Large intestine (tissue), 3 donors: Measurements from ENCODE around the gene ASCC1. TPM values are rescaled to one million over a fixed set of nuclear protein-coding genes. Genes with fewer than 3 reads are reported as not detected.

Source experiments
- DNase-seq, 2 donors: peaks; one replicate each; pipeline versions ENCODE4 v3.0.0 to v3.0.0-alpha.2; 2013
- H3K27ac ChIP-seq: one replicate; pipeline ENCODE4 v1.5.1; 2013; ENCODE audit warnings: low read length
- H3K27me3 ChIP-seq: 2 replicates; pipeline ENCODE4 v1.6.1; 2013; ENCODE audit warnings: low read length; ENCODE audit not compliant: control insufficient read depth, insufficient read depth
- H3K36me3 ChIP-seq: 2 replicates; pipeline ENCODE4 v1.6.1; 2013; ENCODE audit warnings: low read length; ENCODE audit not compliant: control insufficient read depth, insufficient read depth
- H3K4me1 ChIP-seq: one replicate; pipeline ENCODE4 v1.6.1; 2013; ENCODE audit warnings: low read length; ENCODE audit not compliant: control insufficient read depth, insufficient read depth
- H3K4me3 ChIP-seq: one replicate; pipeline ENCODE4 v1.5.1; 2013; ENCODE audit warnings: low read length
- H3K9me3 ChIP-seq: one replicate; pipeline ENCODE4 v1.6.1; 2013; ENCODE audit warnings: mild to moderate bottlenecking, low read depth, low read length, moderate library complexity; ENCODE audit not compliant: control insufficient read depth
- WGBS: methylation state at CpG from one replicate; pipeline ENCODE4 v1.1.5; 2013; ENCODE audit warnings: low lambda C conversion rate; ENCODE audit not compliant: insufficient coverage; 5-methylcytosine and 5-hydroxymethylcytosine counted together
- polyA plus RNA-seq: library from polyadenylated mRNA; unstranded; fragments of 120-200 nt; gene quantifications from one replicate; pipeline ENCODE4 v1.2.1, GENCODE V29; 2013

Gene ASCC1
- polyA plus RNA-seq, 1 donor: 23.1 TPM

- Histone ChIP-seq H3K4me1 (peaks cover 36% of the 10 kb centered on the region), H3K27ac (peak overlapping the region; percentile 37), H3K27me3 (no peaks in the 10 kb centered on the region), H3K9me3 (no peaks in the 10 kb centered on the region), H3K4me3 (no peak overlapping the region), H3K36me3 (no peaks in the 10 kb centered on the region)
- DNase-seq: peak; percentile 42 to 73
- WGBS: no CpG with 5 or more reads among the region's 10 CpGs
Measured at GRCh38 chr10:72248468-72249151, 32.5 kb upstream of the ASCC1 start.

- no peaks in the 10 kb centered on the region for H3K36me3 ChIP-seq
- no peak for DNase-seq
- 50% methylated on average over 1 of the region's 3 CpGs for WGBS
- H3K4me1 ChIP-seq: peaks cover 37% of the 10 kb centered on the region
- no peaks in the 10 kb centered on the region for H3K9me3 ChIP-seq
- no peaks in the 10 kb centered on the region for H3K27me3 ChIP-seq
- H3K4me3 ChIP-seq: no peak overlapping the region
- H3K27ac ChIP-seq: no peak overlapping the region
Measured at GRCh38 chr10:72245949-72246525, 30.0 kb upstream of the ASCC1 start.

GRCh38 chr10:72244573-72245038, 28.5 kb upstream of the ASCC1 start:
- Histone ChIP-seq H3K4me3 (no peak overlapping the region), H3K36me3 (no peaks in the 10 kb centered on the region), H3K27me3 (no peaks in the 10 kb centered on the region), H3K4me1 (peaks cover 34% of the 10 kb centered on the region), H3K9me3 (no peaks in the 10 kb centered on the region), H3K27ac (peak overlapping the region; percentile 22)
- WGBS: 100% methylated on average over 1 of the region's 5 CpGs
- DNase-seq: no peak

- H3K4me1 ChIP-seq: peaks cover 32% of the 10 kb centered on the region
- no peaks in the 10 kb centered on the region for H3K27me3 ChIP-seq
- WGBS: 17% methylated on average over 1 of the region's 11 CpGs
- peak overlapping the region; percentile 22 for H3K27ac ChIP-seq
- peak; percentile 60 to 66 for DNase-seq
- H3K36me3 ChIP-seq: no peaks in the 10 kb centered on the region
- H3K4me3 ChIP-seq: no peak overlapping the region
- H3K9me3 ChIP-seq: no peaks in the 10 kb centered on the region
Measured at GRCh38 chr10:72243822-72244437, 27.9 kb upstream of the ASCC1 start.

GRCh38 chr10:72242675-72243074, 26.6 kb upstream of the ASCC1 start:
- no peak for DNase-seq
- 100% methylated on average over 1 of the region's 4 CpGs for WGBS
- H3K9me3 ChIP-seq: no peaks in the 10 kb centered on the region
- peaks cover 22% of the 10 kb centered on the region for H3K4me1 ChIP-seq
- H3K4me3 ChIP-seq: no peak overlapping the region
- H3K36me3 ChIP-seq: no peaks in the 10 kb centered on the region
- H3K27me3 ChIP-seq: no peaks in the 10 kb centered on the region
- no peak overlapping the region for H3K27ac ChIP-seq

GRCh38 chr10:72241691-72242252, 25.7 kb upstream of the ASCC1 start:
- WGBS: no CpG with 5 or more reads among the region's 8 CpGs
- H3K4me1 ChIP-seq: peaks cover 22% of the 10 kb centered on the region
- H3K27me3 ChIP-seq: no peaks in the 10 kb centered on the region
- DNase-seq: no peak
- H3K36me3 ChIP-seq: peaks cover 2% of the 10 kb centered on the region
- H3K27ac ChIP-seq: no peak overlapping the region
- H3K9me3 ChIP-seq: no peaks in the 10 kb centered on the region
- no peak overlapping the region for H3K4me3 ChIP-seq

GRCh38 chr10:72240371-72240770, 24.3 kb upstream of the ASCC1 start:
- H3K27ac ChIP-seq: no peak overlapping the region
- H3K9me3 ChIP-seq: no peaks in the 10 kb centered on the region
- peaks cover 10% of the 10 kb centered on the region for H3K36me3 ChIP-seq
- H3K4me1 ChIP-seq: peaks cover 19% of the 10 kb centered on the region
- H3K4me3 ChIP-seq: no peak overlapping the region
- WGBS: no CpG with 5 or more reads among the region's 7 CpGs
- DNase-seq: no peak
- no peaks in the 10 kb centered on the region for H3K27me3 ChIP-seq

GRCh38 chr10:72239409-72239808, 23.3 kb upstream of the ASCC1 start:
- peaks cover 9% of the 10 kb centered on the region for H3K4me1 ChIP-seq
- H3K27ac ChIP-seq: no peak overlapping the region
- H3K4me3 ChIP-seq: no peak overlapping the region
- H3K9me3 ChIP-seq: no peaks in the 10 kb centered on the region
- H3K27me3 ChIP-seq: no peaks in the 10 kb centered on the region
- DNase-seq: no peak
- no CpG with 5 or more reads among the region's 1 CpG for WGBS
- H3K36me3 ChIP-seq: peaks cover 14% of the 10 kb centered on the region

GRCh38 chr10:72238392-72239175, 22.5 kb upstream of the ASCC1 start:
- Histone ChIP-seq H3K36me3 (peaks cover 17% of the 10 kb centered on the region), H3K27me3 (no peaks in the 10 kb centered on the region), H3K4me3 (no peak overlapping the region), H3K4me1 (peaks cover under 1% of the 10 kb centered on the region), H3K9me3 (no peaks in the 10 kb centered on the region), H3K27ac (no peak overlapping the region)
- no peak for DNase-seq
- WGBS: no CpG with 5 or more reads among the region's 13 CpGs
